ENCODE results near the gene CBFA2T2.

DNA sequence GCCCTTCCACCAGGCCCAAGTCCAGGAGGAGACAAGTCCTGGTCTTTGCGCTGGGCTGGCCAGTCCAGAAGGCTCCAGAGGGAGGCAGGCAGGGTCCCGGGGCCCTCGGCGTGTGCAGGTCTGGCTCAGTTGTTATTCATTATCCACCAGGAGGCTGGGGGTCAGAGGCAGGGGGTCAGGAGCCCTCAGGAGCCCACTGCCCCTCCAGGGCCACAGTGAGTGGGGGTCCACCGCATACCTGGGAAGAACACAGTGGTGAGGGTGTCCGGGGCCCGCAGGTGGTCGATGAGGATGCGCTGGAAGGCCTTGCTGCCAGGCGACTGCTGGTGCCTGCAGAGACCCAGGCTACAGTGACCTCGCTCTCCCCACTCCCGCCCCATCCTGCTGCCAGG lies 167.8 kb downstream of the CBFA2T2 start:
- TF ChIP-seq, protein P1, sequence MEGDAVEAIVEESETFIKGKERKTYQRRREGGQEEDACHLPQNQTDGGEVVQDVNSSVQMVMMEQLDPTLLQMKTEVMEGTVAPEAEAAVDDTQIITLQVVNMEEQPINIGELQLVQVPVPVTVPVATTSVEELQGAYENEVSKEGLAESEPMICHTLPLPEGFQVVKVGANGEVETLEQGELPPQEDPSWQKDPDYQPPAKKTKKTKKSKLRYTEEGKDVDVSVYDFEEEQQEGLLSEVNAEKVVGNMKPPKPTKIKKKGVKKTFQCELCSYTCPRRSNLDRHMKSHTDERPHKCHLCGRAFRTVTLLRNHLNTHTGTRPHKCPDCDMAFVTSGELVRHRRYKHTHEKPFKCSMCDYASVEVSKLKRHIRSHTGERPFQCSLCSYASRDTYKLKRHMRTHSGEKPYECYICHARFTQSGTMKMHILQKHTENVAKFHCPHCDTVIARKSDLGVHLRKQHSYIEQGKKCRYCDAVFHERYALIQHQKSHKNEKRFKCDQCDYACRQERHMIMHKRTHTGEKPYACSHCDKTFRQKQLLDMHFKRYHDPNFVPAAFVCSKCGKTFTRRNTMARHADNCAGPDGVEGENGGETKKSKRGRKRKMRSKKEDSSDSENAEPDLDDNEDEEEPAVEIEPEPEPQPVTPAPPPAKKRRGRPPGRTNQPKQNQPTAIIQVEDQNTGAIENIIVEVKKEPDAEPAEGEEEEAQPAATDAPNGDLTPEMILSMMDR (IDR thresholded peaks at IDR 0.05), result no peak
- TF ChIP-seq POLR2AphosphoS5 (IDR thresholded peaks at IDR 0.05; ENCODE audit: low read depth, low read length), result no peak
- TF ChIP-seq, protein P2, sequence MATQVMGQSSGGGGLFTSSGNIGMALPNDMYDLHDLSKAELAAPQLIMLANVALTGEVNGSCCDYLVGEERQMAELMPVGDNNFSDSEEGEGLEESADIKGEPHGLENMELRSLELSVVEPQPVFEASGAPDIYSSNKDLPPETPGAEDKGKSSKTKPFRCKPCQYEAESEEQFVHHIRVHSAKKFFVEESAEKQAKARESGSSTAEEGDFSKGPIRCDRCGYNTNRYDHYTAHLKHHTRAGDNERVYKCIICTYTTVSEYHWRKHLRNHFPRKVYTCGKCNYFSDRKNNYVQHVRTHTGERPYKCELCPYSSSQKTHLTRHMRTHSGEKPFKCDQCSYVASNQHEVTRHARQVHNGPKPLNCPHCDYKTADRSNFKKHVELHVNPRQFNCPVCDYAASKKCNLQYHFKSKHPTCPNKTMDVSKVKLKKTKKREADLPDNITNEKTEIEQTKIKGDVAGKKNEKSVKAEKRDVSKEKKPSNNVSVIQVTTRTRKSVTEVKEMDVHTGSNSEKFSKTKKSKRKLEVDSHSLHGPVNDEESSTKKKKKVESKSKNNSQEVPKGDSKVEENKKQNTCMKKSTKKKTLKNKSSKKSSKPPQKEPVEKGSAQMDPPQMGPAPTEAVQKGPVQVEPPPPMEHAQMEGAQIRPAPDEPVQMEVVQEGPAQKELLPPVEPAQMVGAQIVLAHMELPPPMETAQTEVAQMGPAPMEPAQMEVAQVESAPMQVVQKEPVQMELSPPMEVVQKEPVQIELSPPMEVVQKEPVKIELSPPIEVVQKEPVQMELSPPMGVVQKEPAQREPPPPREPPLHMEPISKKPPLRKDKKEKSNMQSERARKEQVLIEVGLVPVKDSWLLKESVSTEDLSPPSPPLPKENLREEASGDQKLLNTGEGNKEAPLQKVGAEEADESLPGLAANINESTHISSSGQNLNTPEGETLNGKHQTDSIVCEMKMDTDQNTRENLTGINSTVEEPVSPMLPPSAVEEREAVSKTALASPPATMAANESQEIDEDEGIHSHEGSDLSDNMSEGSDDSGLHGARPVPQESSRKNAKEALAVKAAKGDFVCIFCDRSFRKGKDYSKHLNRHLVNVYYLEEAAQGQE (IDR thresholded peaks at IDR 0.05; ENCODE audit: insufficient read depth in 1 of 2, low read depth in 2 of 2, low read length in 1 of 2), result no peak
- no peak for TF ChIP-seq TCF7L2 (IDR thresholded peaks at IDR 0.05; ENCODE audit: low read depth, low read length)

All from Panc1 (cell line).